CD4-positive, alpha-beta T cell (primary cell): ENCODE results near the gene SLFN12L. TPM values are rescaled to one million over a fixed set of nuclear protein-coding genes. Genes with fewer than 3 reads are reported as not detected.

Experiments
- ATAC-seq: fragments of 200-7000 bp; cut with Tn5 transposase; one replicate; pipeline ENCODE4 v1.10.0; 2022; ENCODE audit warnings: mild to moderate bottlenecking; ENCODE audit not compliant: poor library complexity
- CTCF ChIA-PET: fragments of 350-600 bp; sonication (Branson Sonifier 250); formaldehyde crosslinking; loops from one replicate; lab custom pipeline; 2021; ENCODE audit warnings: antibody characterized with exemption, inconsistent platforms; lab: Charles Lee
- POLR2A ChIA-PET: fragments of 350-600 bp; sonication (Branson Sonifier 250); formaldehyde crosslinking; loops from one replicate; lab custom pipeline; 2021; ENCODE audit warnings: antibody characterized with exemption, inconsistent platforms; lab: Charles Lee
- DNase-seq, 14 experiments: peaks; one replicate each; pipeline ENCODE4 v3.0.0-alpha.2; 2013 to 2020; ENCODE audit warnings: mixed read lengths in 2 of 14
- H3K27ac ChIP-seq, 2 donors: one replicate each; pipeline versions ENCODE4 v1.5.1 to v1.7.0; 2013; ENCODE audit warnings: low read length in 2 of 2, low read depth in 1 of 2, mild to moderate bottlenecking in 1 of 2
- H3K27me3 ChIP-seq, 2 experiments: 1 replicate in 1 of 2; 2 replicates in 1 of 2; pipeline versions ENCODE4 v1.6.1 to v1.7.0; 2013; ENCODE audit warnings: low read length in 2 of 2, control low read depth in 1 of 2, mild to moderate bottlenecking in 1 of 2, moderate library complexity in 1 of 2; ENCODE audit not compliant: insufficient read depth in 2 of 2, control insufficient read depth in 1 of 2
- H3K36me3 ChIP-seq: one replicate; pipeline ENCODE4 v1.6.1; 2013; ENCODE audit warnings: low read length, control low read depth; ENCODE audit not compliant: insufficient read depth
- H3K4me1 ChIP-seq: one replicate; pipeline ENCODE4 v1.6.1; 2013; ENCODE audit warnings: low read length, control low read depth; ENCODE audit not compliant: insufficient read depth
- H3K4me3 ChIP-seq: one replicate; pipeline ENCODE4 v1.5.1; 2013; ENCODE audit warnings: mild to moderate bottlenecking, low read length, moderate library complexity
- H3K9me3 ChIP-seq, 2 experiments: 1 replicate in 1 of 2; 2 replicates in 1 of 2; pipeline versions ENCODE4 v1.6.1 to v1.7.0; 2013; ENCODE audit warnings: low read length in 2 of 2, mild to moderate bottlenecking in 2 of 2, control low read depth in 1 of 2, moderate library complexity in 1 of 2; ENCODE audit not compliant: control insufficient read depth in 1 of 2, insufficient read depth in 1 of 2
- H3K27ac Mint-ChIP-seq: one replicate; pipeline ENCODE4 v1.8.0; 2020; ENCODE audit warnings: mixed read lengths
- H3K27me3 Mint-ChIP-seq: one replicate; pipeline ENCODE4 v1.8.0; 2021; ENCODE audit warnings: mixed read lengths
- H3K36me3 Mint-ChIP-seq: one replicate; pipeline ENCODE4 v1.8.0; 2021; ENCODE audit warnings: low read depth, mixed read lengths
- H3K4me1 Mint-ChIP-seq: one replicate; pipeline ENCODE4 v1.8.0; 2021; ENCODE audit warnings: low read depth, mixed read lengths
- H3K4me3 Mint-ChIP-seq: one replicate; pipeline ENCODE4 v1.8.0; 2020; ENCODE audit warnings: mild to moderate bottlenecking, mixed read lengths
- H3K9me3 Mint-ChIP-seq: one replicate; pipeline ENCODE4 v1.8.0; 2020; ENCODE audit warnings: mixed read lengths
- CTCF ChIP-seq: fragments of 200-600 bp; IDR thresholded peaks from one replicate; pipeline ENCODE4 v1.8.0; 2022; ENCODE audit warnings: antibody characterized with exemption, mild to moderate bottlenecking
- intact Hi-C, 2 experiments: fragments of 100-400 bp; cut with DNase I in 1 of 2; cut with micrococcal nuclease in 1 of 2; formaldehyde crosslinking; loops; one replicate each; pipeline versions ENCODE4 v1.15.1 to v1.9.0; 2023 to 2025; cut with DNase I, micrococcal nuclease
- total RNA-seq, 174 experiments: library from RNA in 2 of 174; stranded (reverse) in 2 of 174; gene quantifications; one replicate each; pipeline ENCODE4 v1.2.3 and lab custom pipeline; 2021 to 2026

The SLFN12L gene
- total RNA-seq, 2 experiments from 2014 or later = 23.4 to 24.3 TPM

- H3K27ac Mint-ChIP-seq = no peak overlapping the region
These were observed 84.3 kb downstream of the SLFN12L start for GRCh38 chr17:35453171-35453570.

GRCh38 chr17:35449371-35449931 is 88.0 kb downstream of the SLFN12L start:
- ChIA-PET POLR2A (interaction anchor here (1.6 to 2.8 kb wide), 3 partner anchors 10 to 136 kb away, joined by 9 to 49 read pairs (median 14); no protein-coding TSS in a partner anchor), CTCF (no interaction called here)
- H3K27ac Mint-ChIP-seq = peak overlapping the region; percentile 81
- ATAC-seq (no peak), DNase-seq (peak in 3 of 14 experiments; percentile 4 to 36 (median 34))
- peaks cover 19% of the 10 kb centered on the region for H3K4me1 Mint-ChIP-seq
- Histone ChIP-seq H3K36me3 (no peaks in the 10 kb centered on the region), H3K27ac (no peak overlapping the region), H3K4me3 (no peak overlapping the region), H3K27me3 (no peaks in the 10 kb centered on the region), H3K4me1 (peaks cover 18% of the 10 kb centered on the region), H3K9me3 (peaks cover 0 to 13% of the 10 kb centered on the region in 2 experiments)
- intact Hi-C loops = loop anchor here (5.0 kb wide), 1 partner anchor 38 kb away; no protein-coding TSS in a partner anchor
- H3K27me3 Mint-ChIP-seq = no peaks in the 10 kb centered on the region
- peak overlapping the region; percentile 66 for H3K4me3 Mint-ChIP-seq
- no peaks in the 10 kb centered on the region for H3K36me3 Mint-ChIP-seq
- no peak for TF ChIP-seq CTCF
- no peaks in the 10 kb centered on the region for H3K9me3 Mint-ChIP-seq

More at GRCh38 chr17:35453171-35453570, 84.3 kb downstream of the SLFN12L start:
- POLR2A ChIA-PET = interaction anchor here (1.1 kb wide), 1 partner anchor 39 kb away, joined by 3 read pairs; no protein-coding TSS in a partner anchor
- peaks cover 6% of the 10 kb centered on the region for H3K9me3 Mint-ChIP-seq
- DNase-seq (no peak), ATAC-seq (no peak)
- H3K27me3 Mint-ChIP-seq = no peaks in the 10 kb centered on the region
- H3K36me3 Mint-ChIP-seq = peaks cover 1% of the 10 kb centered on the region
- H3K9me3 ChIP-seq = peaks cover 0 to 13% of the 10 kb centered on the region in 2 experiments
- H3K4me3 Mint-ChIP-seq = no peak overlapping the region
- no peak overlapping the region for H3K4me3 ChIP-seq
- TF ChIP-seq CTCF = no peak
- H3K36me3 ChIP-seq = no peaks in the 10 kb centered on the region
- intact Hi-C loops = no loop called here
- peaks cover 9% of the 10 kb centered on the region for H3K4me1 Mint-ChIP-seq
- no peaks in the 10 kb centered on the region for H3K27me3 ChIP-seq
- peaks cover 7% of the 10 kb centered on the region for H3K4me1 ChIP-seq
- CTCF ChIA-PET = no interaction called here
- H3K27ac ChIP-seq = no peak overlapping the region

- peaks cover 18% of the 10 kb centered on the region for H3K4me1 ChIP-seq
- ChIA-PET CTCF (interaction anchor here (1.7 kb wide), 1 partner anchor 85 kb away, joined by 7 read pairs; no protein-coding TSS in a partner anchor), POLR2A (interaction anchor here (0.6 to 2.8 kb wide), 18 partner anchors 10 to 287 kb away, joined by 3 to 49 read pairs (median 5); partner anchors contain the start of genes SLFN11, SLFN12, SLFN12L and SLFN5)
- H3K9me3 ChIP-seq = peaks cover 0 to 13% of the 10 kb centered on the region in 2 experiments
- peak overlapping the region; percentile 69 for H3K4me3 ChIP-seq
- no peaks in the 10 kb centered on the region for H3K9me3 Mint-ChIP-seq
- intact Hi-C loops = loop anchor here (5.0 kb wide), 1 partner anchor 38 kb away; no protein-coding TSS in a partner anchor
- peaks cover 19% of the 10 kb centered on the region for H3K4me1 Mint-ChIP-seq
- no peak for TF ChIP-seq CTCF
- peak in 1 of 14 experiments; percentile 9 for DNase-seq
- no peaks in the 10 kb centered on the region for H3K36me3 Mint-ChIP-seq
- H3K27ac ChIP-seq = peak overlapping the region; percentile 23 to 63
- no peak for ATAC-seq
- no peaks in the 10 kb centered on the region for H3K36me3 ChIP-seq
- H3K27me3 ChIP-seq = no peaks in the 10 kb centered on the region
- no peaks in the 10 kb centered on the region for H3K27me3 Mint-ChIP-seq
- H3K27ac Mint-ChIP-seq = peak overlapping the region; percentile 81
- peak overlapping the region; percentile 94 for H3K4me3 Mint-ChIP-seq
These were observed 88.6 kb downstream of the SLFN12L start for GRCh38 chr17:35448899-35449227.
